Central memory CD8-positive, alpha-beta T cell (primary cell): ENCODE results near the gene CDK5.
A peak's percentile ranks its signal among the peaks of the same experiment; 100 is the strongest.
"Not testable (repeated sequence)": the region's sequence is repeated elsewhere in the genome, so short reads cannot be mapped to it uniquely, and the experiment has no call there.

ENCODE experiments used
- ATAC-seq: fragments of 150-1000 bp; cut with Tn5 transposase; replicated peaks from 2 replicates; pipeline ENCODE4 v1.10.0; 2022; ENCODE audit warnings: mild to moderate bottlenecking, moderate FRiP score, moderate number of reproducible peaks; ENCODE audit not compliant: poor library complexity, severe bottlenecking; ENCODE audit errors: extremely low read depth
- DNase-seq, 2 donors: peaks; one replicate each; pipeline ENCODE4 v3.0.0; 2021; ENCODE audit warnings: low spot score in 2 of 2
- H3K27ac Mint-ChIP-seq: one replicate; pipeline ENCODE4 v1.8.0; 2022; ENCODE audit warnings: low read depth, mild to moderate bottlenecking, moderate library complexity, mixed read lengths
- H3K27me3 Mint-ChIP-seq: one replicate; pipeline ENCODE4 v1.8.0; 2022; ENCODE audit warnings: mixed read lengths
- H3K36me3 Mint-ChIP-seq: one replicate; pipeline ENCODE4 v1.8.0; 2022; ENCODE audit warnings: mild to moderate bottlenecking, moderate library complexity, mixed read lengths; ENCODE audit not compliant: insufficient read depth
- H3K4me1 Mint-ChIP-seq: one replicate; pipeline ENCODE4 v1.8.0; 2022; ENCODE audit warnings: mixed read lengths
- H3K4me3 Mint-ChIP-seq: one replicate; pipeline ENCODE4 v1.8.0; 2022; ENCODE audit warnings: mild to moderate bottlenecking, moderate library complexity, mixed read lengths
- H3K9me3 Mint-ChIP-seq: one replicate; pipeline ENCODE4 v1.8.0; 2022; ENCODE audit warnings: mixed read lengths

CDK5 gene

GRCh38 chr7:151016505-151016904, 41.2 kb downstream of the CDK5 start:
- ATAC-seq, result no peak
- Mint-ChIP-seq H3K4me3 (no peak overlapping the region), H3K27me3 (peaks cover 38% of the 10 kb centered on the region), H3K9me3 (no peaks in the 10 kb centered on the region), H3K4me1 (peaks cover 60% of the 10 kb centered on the region), H3K27ac (peak overlapping the region; percentile 73), H3K36me3 (peaks cover 29% of the 10 kb centered on the region)
- DNase-seq, result no peak

- Mint-ChIP-seq H3K9me3 (no peaks in the 10 kb centered on the region), H3K4me1 (peaks cover 64% of the 10 kb centered on the region), H3K27ac (peak overlapping the region; percentile 73), H3K4me3 (peak overlapping the region; percentile 88), H3K36me3 (peaks cover 29% of the 10 kb centered on the region), H3K27me3 (peaks cover 32% of the 10 kb centered on the region)
- ATAC-seq (no peak), DNase-seq (no peak)
These were observed 41.7 kb downstream of the CDK5 start for GRCh38 chr7:151015967-151016366.

- no peaks in the 10 kb centered on the region for H3K9me3 Mint-ChIP-seq
These were observed 42.7 kb downstream of the CDK5 start for GRCh38 chr7:151014950-151015349.

GRCh38 chr7:151013733-151014497, 43.8 kb downstream of the CDK5 start:
- Mint-ChIP-seq H3K4me3 (peak overlapping the region; percentile 88), H3K4me1 (peaks cover 65% of the 10 kb centered on the region)

More at GRCh38 chr7:151014950-151015349, 42.7 kb downstream of the CDK5 start:
- ATAC-seq (no peak), DNase-seq (no peak)
- Mint-ChIP-seq H3K4me3 (peak overlapping the region; percentile 88), H3K27me3 (peaks cover 22% of the 10 kb centered on the region), H3K4me1 (peaks cover 73% of the 10 kb centered on the region), H3K27ac (peak overlapping the region; percentile 73), H3K36me3 (peaks cover 29% of the 10 kb centered on the region)

GRCh38 chr7:151013356-151013732, 44.4 kb downstream of the CDK5 start:
- peak overlapping the region; percentile 88 for H3K4me3 Mint-ChIP-seq
- ATAC-seq (no peak), DNase-seq (no peak)
- H3K36me3 Mint-ChIP-seq, result peaks cover 32% of the 10 kb centered on the region
- H3K27me3 Mint-ChIP-seq, result peaks cover 6% of the 10 kb centered on the region
- peaks cover 62% of the 10 kb centered on the region for H3K4me1 Mint-ChIP-seq
- no peaks in the 10 kb centered on the region for H3K9me3 Mint-ChIP-seq
- peak overlapping the region; percentile 99 for H3K27ac Mint-ChIP-seq

More at GRCh38 chr7:151013733-151014497, 43.8 kb downstream of the CDK5 start:
- H3K27ac Mint-ChIP-seq, result peak overlapping the region; percentile 99
- DNase-seq (peak; percentile 86 to 91), ATAC-seq (peak; percentile 77)
- peaks cover 29% of the 10 kb centered on the region for H3K36me3 Mint-ChIP-seq
- H3K27me3 Mint-ChIP-seq, result peaks cover 12% of the 10 kb centered on the region
- no peaks in the 10 kb centered on the region for H3K9me3 Mint-ChIP-seq

GRCh38 chr7:151012911-151013347, 44.8 kb downstream of the CDK5 start:
- Mint-ChIP-seq H3K27me3 (peaks cover 2% of the 10 kb centered on the region), H3K36me3 (peaks cover 29% of the 10 kb centered on the region), H3K9me3 (no peaks in the 10 kb centered on the region), H3K27ac (peak overlapping the region; percentile 87), H3K4me3 (peak overlapping the region; percentile 43), H3K4me1 (peaks cover 62% of the 10 kb centered on the region)
- DNase-seq, result no peak
- no peak for ATAC-seq

- H3K4me3 Mint-ChIP-seq, result peak overlapping the region; percentile 43
- no peaks in the 10 kb centered on the region for H3K27me3 Mint-ChIP-seq
- no peak for DNase-seq
- ATAC-seq, result no peak
- peaks cover 63% of the 10 kb centered on the region for H3K4me1 Mint-ChIP-seq
- H3K27ac Mint-ChIP-seq, result peak overlapping the region; percentile 87
- peaks cover 25% of the 10 kb centered on the region for H3K36me3 Mint-ChIP-seq
- H3K9me3 Mint-ChIP-seq, result no peaks in the 10 kb centered on the region
These were observed 45.5 kb downstream of the CDK5 start for GRCh38 chr7:151012031-151012692.

- DNase-seq, ATAC-seq, H3K9me3 Mint-ChIP-seq, H3K27me3 Mint-ChIP-seq: not testable (repeated sequence)
- Mint-ChIP-seq H3K4me3 (peak overlapping the region; percentile 43), H3K27ac (peak overlapping the region; percentile 87), H3K4me1 (peaks cover 65% of the 10 kb centered on the region), H3K36me3 (peaks cover 25% of the 10 kb centered on the region)
These were observed 46.1 kb downstream of the CDK5 start for GRCh38 chr7:151011616-151012015.

- peak overlapping the region; percentile 55 for H3K27ac Mint-ChIP-seq
- H3K4me3 Mint-ChIP-seq, result peak overlapping the region; percentile 58
- peaks cover 65% of the 10 kb centered on the region for H3K4me1 Mint-ChIP-seq
- ATAC-seq, result no peak
- DNase-seq, result no peak
- H3K9me3 Mint-ChIP-seq, result no peaks in the 10 kb centered on the region
- no peaks in the 10 kb centered on the region for H3K27me3 Mint-ChIP-seq
- peaks cover 25% of the 10 kb centered on the region for H3K36me3 Mint-ChIP-seq
These were observed 46.6 kb downstream of the CDK5 start for GRCh38 chr7:151011097-151011409.

GRCh38 chr7:151010307-151011096, 47.2 kb downstream of the CDK5 start:
- Mint-ChIP-seq H3K9me3 (no peaks in the 10 kb centered on the region), H3K4me3 (peak overlapping the region; percentile 58), H3K4me1 (peaks cover 63% of the 10 kb centered on the region), H3K36me3 (peaks cover 24% of the 10 kb centered on the region), H3K27ac (peak overlapping the region; percentile 55), H3K27me3 (no peaks in the 10 kb centered on the region)
- DNase-seq, result no peak
- ATAC-seq, result no peak

GRCh38 chr7:151010037-151010306, 47.7 kb downstream of the CDK5 start:
- peak overlapping the region; percentile 55 for H3K27ac Mint-ChIP-seq
- H3K36me3 Mint-ChIP-seq, result peaks cover 23% of the 10 kb centered on the region
- no peak overlapping the region for H3K4me3 Mint-ChIP-seq
- DNase-seq, result no peak
- no peak for ATAC-seq
- peaks cover 57% of the 10 kb centered on the region for H3K4me1 Mint-ChIP-seq
- H3K27me3 Mint-ChIP-seq, result no peaks in the 10 kb centered on the region
- no peaks in the 10 kb centered on the region for H3K9me3 Mint-ChIP-seq

GRCh38 chr7:151009327-151010036, 48.2 kb downstream of the CDK5 start:
- H3K4me3 Mint-ChIP-seq, result peak overlapping the region; percentile 76
- DNase-seq, result no peak
- no peak for ATAC-seq

More at GRCh38 chr7:151009327-151010036, 48.2 kb downstream of the CDK5 start:
- H3K4me1 Mint-ChIP-seq, result peaks cover 53% of the 10 kb centered on the region
- peak overlapping the region; percentile 55 for H3K27ac Mint-ChIP-seq
- no peaks in the 10 kb centered on the region for H3K9me3 Mint-ChIP-seq
- no peaks in the 10 kb centered on the region for H3K27me3 Mint-ChIP-seq
- H3K36me3 Mint-ChIP-seq, result peaks cover 21% of the 10 kb centered on the region
